Activated naive CD8-positive, alpha-beta T cell treated with anti-CD3 and anti-CD28 coated beads, Interleukin-2, amount 50 U/mL, for 16 hours (primary cell): ENCODE results near the gene FAM193A.
"Not testable (repeated sequence)": the region's sequence is repeated elsewhere in the genome, so short reads cannot be mapped to it uniquely, and the experiment has no call there.

Source experiments
- DNase-seq: peaks from one replicate; pipeline ENCODE4 v3.0.0-alpha.2; 2020; ENCODE audit warnings: low read depth, low spot score

The FAM193A gene

GRCh38 chr4:2750719-2751605 is 214.5 kb downstream of the FAM193A start:
- no peak for DNase-seq

GRCh38 chr4:2753436-2753835 is 217.0 kb downstream of the FAM193A start:
- DNase-seq = no peak

- DNase-seq = no peak
Observed at GRCh38 chr4:2754848-2755819, 218.7 kb downstream of the FAM193A start.

- DNase-seq = peak; percentile 31
Observed at GRCh38 chr4:2755821-2756690, 219.6 kb downstream of the FAM193A start, which contains the start of gene TNIP2. TNIP2 (minus strand) TSS chr4:2756336; CDS start chr4:2756289, 47 bp downstream.

- no peak for DNase-seq
Observed at GRCh38 chr4:2756691-2757350, 220.4 kb downstream of the FAM193A start.

- DNase-seq = no peak
Observed at GRCh38 chr4:2757426-2757825, 221.0 kb downstream of the FAM193A start.

GRCh38 chr4:2761035-2761923 is 224.8 kb downstream of the FAM193A start:
- DNase-seq = no peak

GRCh38 chr4:2762048-2762447 is 225.6 kb downstream of the FAM193A start:
- no peak for DNase-seq

GRCh38 chr4:2762486-2763370 is 226.3 kb downstream of the FAM193A start:
- DNase-seq = not testable (repeated sequence)

- no peak for DNase-seq
Observed at GRCh38 chr4:2763511-2763967, 227.1 kb downstream of the FAM193A start.

- DNase-seq = no peak
Observed at GRCh38 chr4:2765832-2766526, 229.5 kb downstream of the FAM193A start.

- DNase-seq = no peak
Observed at GRCh38 chr4:2767046-2767704, 230.7 kb downstream of the FAM193A start.

GRCh38 chr4:2767705-2768074 is 231.2 kb downstream of the FAM193A start:
- no peak for DNase-seq

- DNase-seq = no peak
Observed at GRCh38 chr4:2768124-2768523, 231.7 kb downstream of the FAM193A start.

GRCh38 chr4:2768921-2769336 is 232.5 kb downstream of the FAM193A start:
- no peak for DNase-seq

- DNase-seq = no peak
Observed at GRCh38 chr4:2771264-2771663, 234.8 kb downstream of the FAM193A start.

- not testable (repeated sequence) for DNase-seq
Observed at GRCh38 chr4:2780643-2781042, 244.2 kb downstream of the FAM193A start.
